KMS-11 (cell line): ENCODE results near the gene PHACTR1.

Source experiments
- H2AFZ ChIP-seq: fragments of 200-600 bp; sonication (generic); 2 replicates; pipeline ENCODE4 v1.6.1; 2016; ENCODE audit warnings: antibody characterized with exemption, mixed run types, low read depth
- H3K27ac ChIP-seq: fragments of 200-600 bp; sonication (generic); 2 replicates; pipeline ENCODE4 v1.6.1; 2016; ENCODE audit warnings: mild to moderate bottlenecking, mixed run types
- H3K27me3 ChIP-seq: fragments of 200-600 bp; sonication (generic); 2 replicates; pipeline ENCODE4 v1.6.1; 2017; ENCODE audit warnings: mild to moderate bottlenecking, low read depth, mixed run types, moderate library complexity; ENCODE audit not compliant: insufficient read depth
- H3K36me3 ChIP-seq: fragments of 200-600 bp; sonication (generic); 2 replicates; pipeline ENCODE4 v1.6.1; 2017; ENCODE audit warnings: mild to moderate bottlenecking, mixed run types; ENCODE audit not compliant: insufficient read depth
- H3K4me1 ChIP-seq: fragments of 200-600 bp; sonication (generic); 2 replicates; pipeline ENCODE4 v1.6.1; 2016; ENCODE audit warnings: mild to moderate bottlenecking, low read depth, mixed run types; ENCODE audit not compliant: poor library complexity, severe bottlenecking
- H3K4me2 ChIP-seq: fragments of 200-600 bp; sonication (generic); 2 replicates; pipeline ENCODE4 v1.7.0; 2016; ENCODE audit warnings: mild to moderate bottlenecking, mixed run types
- H3K4me3 ChIP-seq: fragments of 200-600 bp; sonication (generic); IDR thresholded peaks from 2 replicates; pipeline ENCODE4 v1.6.1; 2017; ENCODE audit warnings: low read depth, low read length, mixed read lengths; ENCODE audit not compliant: insufficient read depth
- H3K79me2 ChIP-seq: fragments of 200-600 bp; sonication (generic); 2 replicates; pipeline ENCODE4 v1.6.1; 2016; ENCODE audit warnings: low read depth, mixed run types; ENCODE audit not compliant: insufficient read depth
- H3K9ac ChIP-seq: fragments of 200-600 bp; sonication (generic); 2 replicates; pipeline ENCODE4 v1.6.1; 2016; ENCODE audit warnings: mild to moderate bottlenecking, mixed run types
- H4K20me1 ChIP-seq: fragments of 200-600 bp; sonication (generic); 2 replicates; pipeline ENCODE4 v1.6.1; 2016; ENCODE audit warnings: mild to moderate bottlenecking, mixed run types; ENCODE audit not compliant: insufficient read depth
- TF ChIP-seq, protein P1 (sequence below): fragments of 200-600 bp; sonication (generic); conservative IDR thresholded peaks from 2 replicates; pipeline ENCODE4 v1.6.1; 2017; ENCODE audit warnings: low read depth, mild to moderate bottlenecking, antibody characterized with exemption, low read length, moderate library complexity, mixed read lengths

PHACTR1 gene

DNA sequence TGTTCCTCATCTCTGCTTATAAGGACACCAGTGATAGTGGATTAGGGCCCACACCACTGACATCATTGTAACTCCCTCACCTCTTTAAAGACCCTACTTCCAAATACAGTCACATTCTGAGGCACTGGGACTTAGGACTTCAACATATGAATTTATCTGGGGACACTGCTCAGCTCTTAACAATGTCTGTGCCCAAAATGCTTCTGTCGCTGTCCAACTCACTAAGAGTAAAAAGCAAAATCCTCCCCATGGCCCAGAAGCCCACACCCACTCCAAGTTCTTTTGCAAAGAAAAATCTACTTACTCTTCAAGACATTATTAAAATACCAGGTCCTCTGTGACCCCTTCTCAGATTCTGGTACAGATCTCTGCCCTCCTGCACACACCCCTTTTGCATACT, 495.5 kb downstream of the PHACTR1 start:
- TF ChIP-seq, protein P1, sequence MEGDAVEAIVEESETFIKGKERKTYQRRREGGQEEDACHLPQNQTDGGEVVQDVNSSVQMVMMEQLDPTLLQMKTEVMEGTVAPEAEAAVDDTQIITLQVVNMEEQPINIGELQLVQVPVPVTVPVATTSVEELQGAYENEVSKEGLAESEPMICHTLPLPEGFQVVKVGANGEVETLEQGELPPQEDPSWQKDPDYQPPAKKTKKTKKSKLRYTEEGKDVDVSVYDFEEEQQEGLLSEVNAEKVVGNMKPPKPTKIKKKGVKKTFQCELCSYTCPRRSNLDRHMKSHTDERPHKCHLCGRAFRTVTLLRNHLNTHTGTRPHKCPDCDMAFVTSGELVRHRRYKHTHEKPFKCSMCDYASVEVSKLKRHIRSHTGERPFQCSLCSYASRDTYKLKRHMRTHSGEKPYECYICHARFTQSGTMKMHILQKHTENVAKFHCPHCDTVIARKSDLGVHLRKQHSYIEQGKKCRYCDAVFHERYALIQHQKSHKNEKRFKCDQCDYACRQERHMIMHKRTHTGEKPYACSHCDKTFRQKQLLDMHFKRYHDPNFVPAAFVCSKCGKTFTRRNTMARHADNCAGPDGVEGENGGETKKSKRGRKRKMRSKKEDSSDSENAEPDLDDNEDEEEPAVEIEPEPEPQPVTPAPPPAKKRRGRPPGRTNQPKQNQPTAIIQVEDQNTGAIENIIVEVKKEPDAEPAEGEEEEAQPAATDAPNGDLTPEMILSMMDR = no peak
- Histone ChIP-seq H3K9ac (no peak overlapping the region), H4K20me1 (no peaks in the 10 kb centered on the region), H3K4me3 (no peak overlapping the region), H3K27me3 (no peaks in the 10 kb centered on the region), H3K36me3 (no peaks in the 10 kb centered on the region), H3K4me2 (no peak overlapping the region), H2AFZ (no peak overlapping the region), H3K27ac (no peak overlapping the region), H3K79me2 (no peaks in the 10 kb centered on the region), H3K4me1 (peaks cover under 1% of the 10 kb centered on the region)

DNA sequence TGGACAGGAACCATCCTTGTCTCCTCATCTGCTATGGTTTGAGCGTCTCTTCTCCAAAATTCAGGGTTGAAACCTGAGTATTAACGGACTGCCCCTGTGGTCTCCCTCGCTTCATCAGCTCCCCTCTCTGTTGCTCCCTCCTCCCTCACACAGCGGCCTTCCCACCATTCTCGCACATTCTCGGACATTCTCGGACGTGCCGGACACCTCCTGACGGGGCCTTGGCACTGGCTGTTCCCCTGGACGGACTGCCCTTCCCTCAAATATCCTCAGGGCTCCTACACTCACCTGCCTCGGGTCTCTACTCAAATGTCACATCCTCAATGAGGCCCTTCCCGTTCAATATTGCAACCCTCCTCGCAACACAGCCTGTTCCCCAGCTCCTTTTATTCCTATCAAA, 496.0 kb downstream of the PHACTR1 start:
- Histone ChIP-seq H4K20me1 (no peaks in the 10 kb centered on the region), H3K27me3 (no peaks in the 10 kb centered on the region), H3K4me1 (peaks cover 5% of the 10 kb centered on the region), H3K4me2 (no peak overlapping the region), H2AFZ (no peak overlapping the region), H3K79me2 (no peaks in the 10 kb centered on the region), H3K36me3 (no peaks in the 10 kb centered on the region), H3K27ac (no peak overlapping the region), H3K9ac (no peak overlapping the region), H3K4me3 (no peak overlapping the region)
- TF ChIP-seq, protein P1 = no peak

DNA sequence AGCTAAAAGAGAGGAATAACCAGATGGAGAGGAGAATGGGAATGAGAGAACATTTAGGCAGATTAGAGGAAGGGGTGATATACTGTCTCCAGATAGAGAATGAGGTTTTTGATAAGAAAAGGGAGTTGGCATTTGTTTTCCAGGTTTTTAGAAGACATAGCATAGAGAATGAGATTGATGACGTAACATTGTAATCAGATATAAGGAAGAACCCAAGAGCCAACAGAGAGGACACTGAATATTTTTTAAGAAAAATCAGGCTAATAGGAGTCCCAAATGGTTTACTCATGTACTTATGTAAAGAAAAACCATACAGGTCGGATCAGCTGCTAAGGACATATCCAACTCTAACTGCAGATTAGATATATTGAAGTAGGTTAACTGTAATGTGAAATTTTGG, 498.8 kb downstream of the PHACTR1 start:
- H3K9ac ChIP-seq = no peak overlapping the region
- peaks cover 10% of the 10 kb centered on the region for H3K4me1 ChIP-seq
- no peaks in the 10 kb centered on the region for H3K79me2 ChIP-seq
- TF ChIP-seq, protein P1 = no peak
- no peaks in the 10 kb centered on the region for H3K27me3 ChIP-seq
- H2AFZ ChIP-seq = no peak overlapping the region
- H3K4me3 ChIP-seq = no peak overlapping the region
- H3K27ac ChIP-seq = no peak overlapping the region
- no peaks in the 10 kb centered on the region for H3K36me3 ChIP-seq
- no peaks in the 10 kb centered on the region for H4K20me1 ChIP-seq
- H3K4me2 ChIP-seq = no peak overlapping the region

DNA sequence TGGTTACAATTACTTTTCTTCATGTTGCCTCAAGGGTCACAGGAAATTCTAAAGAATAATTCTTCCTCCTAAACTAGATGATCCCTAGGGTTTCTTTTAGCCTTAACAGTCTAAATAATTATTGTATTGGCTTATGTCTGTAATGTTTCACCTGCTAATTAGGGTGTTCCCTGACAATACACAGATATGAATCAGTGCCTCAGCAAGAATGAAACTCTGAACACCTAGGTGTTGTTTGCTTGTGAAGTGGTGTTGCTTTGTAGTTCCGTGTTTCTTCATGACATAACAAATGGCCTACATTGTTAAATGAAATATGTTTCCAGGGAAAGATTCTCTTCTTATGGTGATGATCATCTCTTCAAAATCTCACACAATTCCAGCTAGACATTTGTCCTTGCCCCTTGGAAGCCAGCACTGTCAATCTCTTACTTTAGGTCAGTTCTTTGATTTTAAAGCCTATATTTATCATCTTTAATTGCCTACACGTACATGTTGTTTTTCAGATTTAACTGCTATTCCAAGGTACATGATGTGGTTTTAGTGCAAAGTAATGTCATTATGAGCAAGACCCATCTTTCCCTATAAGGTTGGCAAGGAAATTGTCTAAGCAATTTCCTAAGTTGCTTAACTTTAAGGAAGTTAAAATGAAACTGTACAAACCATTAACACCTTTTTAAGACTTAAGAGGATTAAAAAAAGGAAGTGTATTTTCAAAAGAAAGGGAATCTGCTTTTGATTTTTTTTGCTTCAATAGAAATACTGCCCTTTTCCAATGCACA, 499.9 kb downstream of the PHACTR1 start:
- no peak overlapping the region for H3K4me2 ChIP-seq

More for the DNA sequence above, 499.9 kb downstream of the PHACTR1 start:
- Histone ChIP-seq H3K79me2 (no peaks in the 10 kb centered on the region), H3K4me1 (peaks cover 10% of the 10 kb centered on the region), H3K27ac (no peak overlapping the region), H3K4me3 (no peak overlapping the region), H2AFZ (no peak overlapping the region), H4K20me1 (no peaks in the 10 kb centered on the region), H3K9ac (no peak overlapping the region), H3K27me3 (no peaks in the 10 kb centered on the region), H3K36me3 (no peaks in the 10 kb centered on the region)
- TF ChIP-seq, protein P1 = no peak
